HG03520 (cell line): ENCODE data around the gene CCND1.
"Not testable (repeated sequence)": the region's sequence is repeated elsewhere in the genome, so short reads cannot be mapped to it uniquely, and the experiment has no call there.

Experiments
- ATAC-seq: cut with Tn5 transposase; IDR thresholded peaks from one replicate; pipeline ENCODE4 v1.9.1; 2021; ENCODE audit warnings: mild to moderate bottlenecking, moderate library complexity; ENCODE audit not compliant: unreplicated experiment

Gene CCND1

GRCh38 chr11:69686452-69686851 is 45.5 kb downstream of the CCND1 start:
- no peak for ATAC-seq

GRCh38 chr11:69686856-69687255 is 45.9 kb downstream of the CCND1 start:
- no peak for ATAC-seq

DNA sequence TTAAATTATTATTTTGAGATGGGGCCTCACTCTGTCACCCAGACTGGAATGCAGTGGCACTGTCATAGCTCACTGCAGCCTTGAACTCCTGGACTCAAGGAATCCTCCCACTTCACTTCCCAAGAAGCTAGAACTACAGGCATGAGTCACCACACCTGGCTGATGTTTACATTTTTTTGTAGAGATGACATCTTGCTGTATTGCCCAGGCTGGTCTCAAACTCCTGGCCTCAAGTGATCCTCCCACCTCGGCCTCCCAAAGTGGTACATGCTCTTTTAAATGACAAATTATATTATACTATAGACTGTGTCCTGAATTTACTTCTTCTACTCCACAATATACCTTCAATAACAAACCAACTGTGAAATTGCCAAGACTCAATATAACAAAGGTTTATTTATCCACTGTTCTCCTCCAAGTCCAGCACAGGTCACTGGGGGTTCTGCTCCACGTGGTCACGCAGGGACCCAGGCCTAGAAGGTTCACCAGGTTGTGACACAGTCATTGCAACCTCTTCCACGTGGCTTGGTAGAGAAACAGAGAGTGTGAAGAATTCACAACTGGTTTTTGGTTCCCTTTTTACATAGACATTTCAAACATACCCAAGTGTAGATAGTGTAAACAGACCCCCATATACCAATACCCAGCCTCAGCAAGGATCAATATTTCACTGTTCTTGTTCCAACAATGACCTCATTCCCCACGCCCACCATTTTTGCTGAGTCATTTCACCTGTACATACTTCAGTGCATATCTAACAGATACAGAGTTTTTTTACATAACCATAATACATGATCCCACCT is 47.2 kb downstream of the CCND1 start:
- not testable (repeated sequence) for ATAC-seq

GRCh38 chr11:69689484-69690319 is 48.7 kb downstream of the CCND1 start:
- ATAC-seq: no peak

DNA sequence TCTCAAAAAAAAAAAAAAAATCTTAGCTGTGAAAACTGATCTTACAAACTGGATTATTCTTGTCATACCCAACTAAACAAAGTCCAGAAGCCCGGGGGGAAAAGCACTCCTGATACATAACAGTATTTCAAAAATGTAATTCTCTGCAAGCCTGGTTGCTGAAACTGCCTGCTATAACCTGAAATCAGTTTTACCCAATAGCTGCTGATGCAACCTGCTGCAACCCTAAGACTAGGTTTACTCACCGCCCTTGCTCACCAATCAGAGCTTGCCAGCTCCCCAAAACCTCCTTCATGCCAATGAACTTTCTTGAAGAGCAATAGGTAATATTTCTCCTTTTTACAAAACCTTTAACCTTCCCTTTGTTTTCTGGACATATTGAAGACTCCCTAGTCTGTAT is 50.5 kb downstream of the CCND1 start:
- no peak for ATAC-seq

DNA sequence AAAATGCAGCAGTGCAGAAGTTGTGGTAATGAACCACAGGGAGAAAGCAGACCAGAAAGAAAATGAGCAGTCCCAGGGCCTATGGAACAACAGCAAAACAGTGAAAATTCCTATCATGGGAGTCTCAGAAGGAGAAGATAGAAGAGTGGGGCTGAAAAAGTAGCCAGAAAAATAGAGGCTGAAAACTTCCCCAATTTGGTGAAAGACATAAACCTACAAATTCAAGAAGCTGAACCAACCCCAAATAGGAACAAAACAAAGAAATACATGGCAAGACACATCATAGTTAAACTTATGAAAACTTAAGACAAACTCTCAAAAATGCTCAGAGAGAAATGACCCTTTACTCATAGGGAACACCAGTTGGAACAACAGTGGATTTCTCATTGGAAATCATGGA is 51.5 kb downstream of the CCND1 start:
- ATAC-seq: no peak

- ATAC-seq: no peak
Observed at GRCh38 chr11:69694781-69695180, 53.8 kb downstream of the CCND1 start.

DNA sequence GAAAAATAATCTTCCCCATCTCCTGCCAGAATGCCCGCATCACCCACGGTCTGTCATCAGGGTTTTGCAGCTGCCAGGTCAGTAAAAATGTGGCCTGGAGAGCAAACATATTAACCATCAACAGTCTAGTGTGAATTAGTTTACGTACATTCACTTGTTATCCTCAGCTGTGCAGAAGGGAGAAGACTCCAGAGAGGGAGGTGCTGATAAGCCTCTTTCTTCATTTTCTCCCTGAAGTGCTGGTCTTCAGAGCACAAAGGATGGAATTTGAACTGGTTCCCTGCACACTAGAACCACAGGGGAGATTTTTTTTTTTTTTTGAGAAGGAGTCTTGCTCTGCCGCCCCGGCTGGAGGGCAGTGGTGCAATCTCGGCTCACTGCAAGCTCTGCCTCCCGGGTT is 54.6 kb downstream of the CCND1 start:
- no peak for ATAC-seq

DNA sequence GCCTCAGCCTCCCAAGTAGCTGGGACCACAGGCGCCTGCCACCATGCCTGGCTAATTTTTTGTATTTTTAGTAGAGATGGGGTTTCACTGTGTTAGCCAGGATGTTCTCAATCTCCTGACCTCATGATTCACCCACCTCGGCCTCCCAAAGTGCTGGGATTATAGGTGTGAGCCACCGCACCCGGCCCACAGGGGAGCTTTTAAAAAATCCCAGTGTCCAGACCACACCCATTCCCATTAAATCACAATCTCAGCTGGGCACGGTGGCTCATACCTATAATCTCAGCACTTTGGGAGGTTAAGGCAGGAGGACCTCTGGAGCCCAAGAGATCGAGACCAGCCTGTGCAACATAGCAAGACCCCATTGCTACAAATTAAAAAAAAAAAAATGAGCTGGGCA is 55.0 kb downstream of the CCND1 start:
- ATAC-seq: not testable (repeated sequence)

- no peak for ATAC-seq
Observed at GRCh38 chr11:69696749-69697468, 56.0 kb downstream of the CCND1 start.

GRCh38 chr11:69697469-69697843 is 56.5 kb downstream of the CCND1 start:
- ATAC-seq: no peak

DNA sequence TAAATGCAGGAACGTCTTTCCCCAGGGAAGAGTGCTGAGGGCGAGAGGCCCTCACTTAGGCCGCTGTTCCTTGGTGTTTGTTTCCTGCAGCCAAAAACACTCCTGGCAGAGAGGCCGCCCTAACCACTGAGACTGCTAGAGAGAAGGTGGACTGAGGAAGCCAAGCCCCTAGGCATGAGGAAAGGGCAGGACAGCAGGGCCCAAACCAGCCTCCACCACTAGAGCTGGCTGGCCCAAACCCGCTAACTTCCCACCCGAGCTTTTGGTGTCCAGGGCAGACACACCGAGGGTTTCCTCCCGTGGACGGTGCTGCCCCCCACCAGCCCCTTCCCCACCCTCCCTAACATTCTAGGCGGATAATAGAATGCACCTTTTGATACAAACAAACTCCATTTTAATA is 56.9 kb downstream of the CCND1 start:
- ATAC-seq: no peak

DNA sequence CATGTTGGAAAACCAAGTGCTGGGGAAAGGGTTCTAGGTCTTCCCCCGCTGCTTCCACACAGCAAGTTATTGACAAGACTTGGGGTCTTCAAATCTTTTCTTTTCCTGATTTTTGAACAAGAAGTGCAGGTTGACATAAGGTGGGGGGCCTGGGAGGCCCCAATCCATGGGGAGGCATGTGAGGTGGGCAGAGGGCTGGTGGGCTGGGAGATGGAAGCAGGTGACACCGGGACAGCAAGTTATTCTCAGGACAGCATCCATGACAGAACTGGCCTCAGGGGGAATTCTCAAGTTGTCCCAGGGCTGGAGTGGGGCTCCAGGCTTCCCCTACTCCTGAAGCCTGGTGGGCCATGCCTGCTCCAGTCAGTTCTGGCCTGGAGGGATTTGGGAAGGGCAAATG is 57.4 kb downstream of the CCND1 start:
- ATAC-seq: no peak

DNA sequence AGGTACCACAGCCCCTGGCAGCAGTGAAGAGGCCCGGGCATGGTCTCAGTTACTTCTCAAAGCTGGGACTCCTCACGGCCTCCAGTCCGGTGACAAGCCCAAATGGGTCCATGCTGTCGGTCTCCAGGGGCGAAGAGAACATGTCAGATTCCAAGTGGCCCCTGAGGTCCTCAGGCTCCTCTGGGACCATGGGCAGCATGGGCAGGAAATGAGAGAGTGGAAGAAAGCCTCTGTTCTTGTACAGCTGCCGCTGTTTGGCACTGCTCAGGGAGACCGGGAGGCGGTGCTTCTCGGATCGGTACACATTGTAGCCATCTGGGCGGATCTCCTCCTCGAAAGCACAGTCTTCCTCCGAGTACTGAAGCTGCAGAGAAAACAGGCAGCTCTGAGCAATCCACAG is 58.3 kb downstream of the CCND1 start:
- ATAC-seq: no peak

- ATAC-seq: no peak
Observed at GRCh38 chr11:69700278-69701140, 59.6 kb downstream of the CCND1 start.

GRCh38 chr11:69702239-69702691 is 61.3 kb downstream of the CCND1 start:
- no peak for ATAC-seq

- no peak for ATAC-seq
Observed at GRCh38 chr11:69702769-69703452, 62.0 kb downstream of the CCND1 start.

DNA sequence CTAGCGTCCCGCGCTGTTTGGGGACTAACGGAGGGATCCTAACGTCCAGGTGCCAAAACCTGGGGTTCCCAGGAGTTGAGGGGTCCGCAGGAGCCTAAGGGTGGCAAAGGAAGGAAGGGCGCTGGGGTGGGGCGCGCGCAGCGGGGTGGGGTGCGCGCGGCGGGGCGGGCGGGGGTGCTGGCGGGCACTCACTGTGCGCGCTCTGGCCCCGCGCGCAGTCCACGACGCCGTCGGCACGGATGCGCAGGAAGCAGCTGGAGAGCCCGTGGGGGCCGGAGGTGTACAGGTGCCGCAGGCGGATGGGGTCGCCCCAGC is 62.5 kb downstream of the CCND1 start:
- ATAC-seq: no peak
